K562 (cell line): ENCODE measurements around the gene CATSPER4. TPM values are rescaled to one million over a fixed set of nuclear protein-coding genes. Genes with fewer than 3 reads are reported as not detected.

Experiments
- BACH1 ChIP-seq: fragments of 200-800 bp; sonication (Bioruptor generic); IDR thresholded peaks from 2 replicates; pipeline ENCODE4 v1.6.1; 2016; ENCODE audit warnings: missing genetic modification characterization, missing compliant biosample characterization
- BCOR ChIP-seq: fragments of 450-650 bp; IDR thresholded peaks from 2 replicates; pipeline ENCODE4 v1.6.1; 2016
- CEBPG ChIP-seq, 3 experiments: fragments of 200-800 bp in 1 of 3; sonication (Bioruptor generic) in 1 of 3; sonication (generic) in 1 of 3; formaldehyde crosslinking in 1 of 3; IDR thresholded peaks in 2 of 3; conservative IDR thresholded peaks in 1 of 3; 2 replicates each; pipeline versions ENCODE4 v1.6.1 to v1.8.0; 2016 to 2022; ENCODE audit warnings: missing compliant biosample characterization in 2 of 3, missing genetic modification characterization in 2 of 3, mild to moderate bottlenecking in 1 of 3, missing genetic modification reagents in 1 of 3
- GABPA ChIP-seq: fragments of 200-800 bp; sonication (Bioruptor generic); conservative IDR thresholded peaks from 2 replicates; pipeline ENCODE4 v1.6.1; 2016; ENCODE audit warnings: low read depth, missing genetic modification characterization, missing compliant biosample characterization
- GTF2A2 ChIP-seq: IDR thresholded peaks from 2 replicates; pipeline ENCODE4 v1.6.1; 2016; ENCODE audit warnings: mild to moderate bottlenecking, missing genetic modification characterization, missing compliant biosample characterization
- HEY1 ChIP-seq: fragments of 250-450 bp; sonication (Bioruptor Pico); IDR thresholded peaks from 2 replicates; pipeline ENCODE4 v1.5.0; 2020; ENCODE audit warnings: mild to moderate bottlenecking, moderate library complexity, borderline replicate concordance
- KHSRP ChIP-seq: fragments of 450-650 bp; IDR thresholded peaks from 2 replicates; pipeline ENCODE4 v1.6.1; 2017
- OTX1 ChIP-seq: fragments of 450-650 bp; formaldehyde crosslinking; IDR thresholded peaks from 2 replicates; pipeline ENCODE4 v1.4.0; 2022; ENCODE audit warnings: mild to moderate bottlenecking
- PCBP1 ChIP-seq: fragments of 200-400 bp; formaldehyde crosslinking; IDR thresholded peaks from 2 replicates; pipeline ENCODE4 v1.6.1; 2018; ENCODE audit warnings: mild to moderate bottlenecking, low read depth, low read length; ENCODE audit not compliant: poor library complexity, severe bottlenecking
- RBM22 ChIP-seq: fragments of 200-400 bp; formaldehyde crosslinking; IDR thresholded peaks from 2 replicates; pipeline ENCODE4 v1.6.1; 2018; ENCODE audit warnings: low read length, low read depth; ENCODE audit not compliant: poor library complexity, severe bottlenecking
- SMARCE1 ChIP-seq: fragments of 450-650 bp; IDR thresholded peaks from 2 replicates; pipeline ENCODE4 v1.7.1; 2016; ENCODE audit warnings: mild to moderate bottlenecking
- SRSF7 ChIP-seq: fragments of 200-400 bp; formaldehyde crosslinking; optimal IDR thresholded peaks from 2 replicates; pipeline ENCODE3; 2017; ENCODE audit warnings: mild to moderate bottlenecking, low read depth, low read length
- THRAP3 ChIP-seq: fragments of 450-650 bp; IDR thresholded peaks from 2 replicates; pipeline ENCODE4 v1.6.1; 2016; ENCODE audit warnings: mild to moderate bottlenecking, inconsistent platforms, borderline replicate concordance
- ZEB2 ChIP-seq: fragments of 450-650 bp; IDR thresholded peaks from 2 replicates; pipeline ENCODE4 v1.6.1; 2016
- ZKSCAN1 ChIP-seq: fragments of 150-350 bp; IDR thresholded peaks from 2 replicates; pipeline ENCODE4 v1.6.1; 2016; ENCODE audit warnings: low read depth, low read length
- ZNF766 ChIP-seq: fragments of 200-800 bp; sonication (Bioruptor generic); conservative IDR thresholded peaks from 2 replicates; pipeline ENCODE4 v1.6.1; 2016; ENCODE audit warnings: missing genetic modification characterization, missing compliant biosample characterization
- ZNF785 ChIP-seq: fragments of 250-450 bp; sonication (Bioruptor Pico); IDR thresholded peaks from 2 replicates; pipeline ENCODE4 v1.4.0; 2020; ENCODE audit warnings: mild to moderate bottlenecking
- polyA plus RNA-seq, 8 experiments: library from polyadenylated mRNA; depleted of rRNA in 4 of 8; stranded (reverse) in 5 of 8; unstranded in 3 of 8; fragments of >200 nt; fragmentation: Nextera tagmentation in 2 of 8; fragmentation: Illumina TruSeq in 1 of 8; extraction: Ambion mirVana in 2 of 8; extraction: Trizol in 1 of 8; gene quantifications; 2 replicates each; pipeline versions ENCODE4 v1.2.1 to v1.2.3, GENCODE V29; 2011 to 2014; ENCODE audit warnings: inconsistent platforms in 1 of 8, missing spikeins in 1 of 8
- total RNA-seq, 7 experiments: library from RNA; depleted of rRNA in 6 of 7; stranded (reverse); fragments of >200 nt in 6 of 7; fragmentation: Illumina TruSeq in 2 of 7; extraction: Trizol in 2 of 7; gene quantifications; 2 replicates each; pipeline versions ENCODE4 v1.2.1 to v1.2.3, GENCODE V29; 2011 to 2021; ENCODE audit warnings: low replicate concordance in 1 of 7
- TF ChIP-seq, protein P1 (sequence below): fragments of 250-450 bp; sonication (Bioruptor Pico); IDR thresholded peaks from 2 replicates; pipeline ENCODE4 v1.8.0; 2021; ENCODE audit warnings: moderate library complexity, mild to moderate bottlenecking, inconsistent platforms
- TF ChIP-seq, protein P2 (sequence below): IDR thresholded peaks from 3 replicates; pipeline ENCODE4 v1.6.1; 2011; ENCODE audit warnings: borderline replicate concordance, mild to moderate bottlenecking, moderate library complexity; ENCODE audit not compliant: insufficient read length; ENCODE audit errors: extremely low read depth
- TF ChIP-seq, protein P3 (sequence below): fragments of 450-650 bp; IDR thresholded peaks from 2 replicates; pipeline ENCODE4 v1.6.1; 2018; ENCODE audit not compliant: partially characterized antibody

CATSPER4 gene
- total and polyA plus RNA-seq, 9 of the 15 experiments (the other 6 are each of a cell fraction or from before 2014, with no cell fraction given): 0.04 to 0.13 TPM; not detected in 7

DNA sequence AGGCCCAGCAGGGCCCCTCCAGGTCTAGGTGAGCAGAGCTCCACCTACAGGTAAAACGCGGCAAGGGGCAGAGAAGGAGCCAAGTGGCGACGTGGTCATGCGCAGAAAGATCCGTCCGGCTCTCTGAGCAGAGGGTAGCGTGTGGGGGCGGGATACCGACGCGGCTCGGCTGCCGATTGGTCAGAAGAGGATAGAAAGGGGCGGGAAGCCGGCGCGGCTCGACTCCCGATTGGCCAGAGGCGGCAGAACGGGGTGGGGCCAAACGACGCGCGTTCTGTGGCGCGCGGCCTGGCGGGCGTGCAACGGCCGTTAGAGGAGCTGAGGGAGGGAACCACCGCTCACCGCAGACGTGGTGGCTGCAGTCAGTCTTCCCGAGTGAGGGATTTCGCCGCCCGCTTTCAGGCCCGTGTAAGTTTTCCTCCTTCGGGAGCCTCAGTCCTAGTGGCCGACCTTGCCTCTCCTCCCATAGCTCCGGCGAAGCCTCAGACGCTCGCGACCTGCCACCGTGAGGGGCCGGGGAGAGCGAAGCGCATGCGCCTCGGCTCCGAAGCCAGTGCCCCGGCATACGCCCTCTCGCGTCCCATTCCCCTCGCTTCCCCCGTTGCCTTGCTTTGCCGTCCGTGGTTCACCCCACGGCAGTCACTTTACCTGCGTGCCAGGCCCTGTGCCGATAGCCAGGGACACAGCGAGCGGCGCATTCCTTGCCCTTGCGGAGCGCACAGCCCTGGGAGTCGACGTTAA is 43.7 kb downstream of the CATSPER4 start, which contains the start of gene CEP85 (continued):
- TF ChIP-seq, protein P1, sequence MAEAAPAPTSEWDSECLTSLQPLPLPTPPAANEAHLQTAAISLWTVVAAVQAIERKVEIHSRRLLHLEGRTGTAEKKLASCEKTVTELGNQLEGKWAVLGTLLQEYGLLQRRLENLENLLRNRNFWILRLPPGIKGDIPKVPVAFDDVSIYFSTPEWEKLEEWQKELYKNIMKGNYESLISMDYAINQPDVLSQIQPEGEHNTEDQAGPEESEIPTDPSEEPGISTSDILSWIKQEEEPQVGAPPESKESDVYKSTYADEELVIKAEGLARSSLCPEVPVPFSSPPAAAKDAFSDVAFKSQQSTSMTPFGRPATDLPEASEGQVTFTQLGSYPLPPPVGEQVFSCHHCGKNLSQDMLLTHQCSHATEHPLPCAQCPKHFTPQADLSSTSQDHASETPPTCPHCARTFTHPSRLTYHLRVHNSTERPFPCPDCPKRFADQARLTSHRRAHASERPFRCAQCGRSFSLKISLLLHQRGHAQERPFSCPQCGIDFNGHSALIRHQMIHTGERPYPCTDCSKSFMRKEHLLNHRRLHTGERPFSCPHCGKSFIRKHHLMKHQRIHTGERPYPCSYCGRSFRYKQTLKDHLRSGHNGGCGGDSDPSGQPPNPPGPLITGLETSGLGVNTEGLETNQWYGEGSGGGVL (CRISPR knock-in tag): no peak
- TF ChIP-seq PCBP1 (peak; percentile 58), ZNF785 (CRISPR knock-in tag) (no peak), OTX1 (CRISPR knock-in tag) (peak; percentile 89), BCOR (peak; percentile 74), CEBPG (CRISPR knock-in tag; IDR thresholded peaks at IDR 0.05) (0 out of 2 replicates have a peak, but pooled peaks have one; percentile 21), CEBPG (tag; conservative IDR thresholded peaks at IDR 0.05 in 1 of 2, IDR thresholded peaks at IDR 0.05 in 1 of 2) (no peak), HEY1 (CRISPR knock-in tag) (no peak), KHSRP (no peak), THRAP3 (no peak), GABPA (tag) (no peak), RBM22 (no peak), SRSF7 (no peak), BACH1 (tag) (no peak), ZEB2 (no peak; the same call in 1 of the 2 replicates), SMARCE1 (peak; percentile 58; the same call in 1 of the 2 replicates), GTF2A2 (tag) (no peak), ZNF766 (CRISPR knock-in tag) (no peak), ZKSCAN1 (peak; percentile 64; the same call in 1 of the 2 replicates)
- TF ChIP-seq, protein P2, sequence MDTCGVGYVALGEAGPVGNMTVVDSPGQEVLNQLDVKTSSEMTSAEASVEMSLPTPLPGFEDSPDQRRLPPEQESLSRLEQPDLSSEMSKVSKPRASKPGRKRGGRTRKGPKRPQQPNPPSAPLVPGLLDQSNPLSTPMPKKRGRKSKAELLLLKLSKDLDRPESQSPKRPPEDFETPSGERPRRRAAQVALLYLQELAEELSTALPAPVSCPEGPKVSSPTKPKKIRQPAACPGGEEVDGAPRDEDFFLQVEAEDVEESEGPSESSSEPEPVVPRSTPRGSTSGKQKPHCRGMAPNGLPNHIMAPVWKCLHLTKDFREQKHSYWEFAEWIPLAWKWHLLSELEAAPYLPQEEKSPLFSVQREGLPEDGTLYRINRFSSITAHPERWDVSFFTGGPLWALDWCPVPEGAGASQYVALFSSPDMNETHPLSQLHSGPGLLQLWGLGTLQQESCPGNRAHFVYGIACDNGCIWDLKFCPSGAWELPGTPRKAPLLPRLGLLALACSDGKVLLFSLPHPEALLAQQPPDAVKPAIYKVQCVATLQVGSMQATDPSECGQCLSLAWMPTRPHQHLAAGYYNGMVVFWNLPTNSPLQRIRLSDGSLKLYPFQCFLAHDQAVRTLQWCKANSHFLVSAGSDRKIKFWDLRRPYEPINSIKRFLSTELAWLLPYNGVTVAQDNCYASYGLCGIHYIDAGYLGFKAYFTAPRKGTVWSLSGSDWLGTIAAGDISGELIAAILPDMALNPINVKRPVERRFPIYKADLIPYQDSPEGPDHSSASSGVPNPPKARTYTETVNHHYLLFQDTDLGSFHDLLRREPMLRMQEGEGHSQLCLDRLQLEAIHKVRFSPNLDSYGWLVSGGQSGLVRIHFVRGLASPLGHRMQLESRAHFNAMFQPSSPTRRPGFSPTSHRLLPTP: no peak
- TF ChIP-seq, protein P3, sequence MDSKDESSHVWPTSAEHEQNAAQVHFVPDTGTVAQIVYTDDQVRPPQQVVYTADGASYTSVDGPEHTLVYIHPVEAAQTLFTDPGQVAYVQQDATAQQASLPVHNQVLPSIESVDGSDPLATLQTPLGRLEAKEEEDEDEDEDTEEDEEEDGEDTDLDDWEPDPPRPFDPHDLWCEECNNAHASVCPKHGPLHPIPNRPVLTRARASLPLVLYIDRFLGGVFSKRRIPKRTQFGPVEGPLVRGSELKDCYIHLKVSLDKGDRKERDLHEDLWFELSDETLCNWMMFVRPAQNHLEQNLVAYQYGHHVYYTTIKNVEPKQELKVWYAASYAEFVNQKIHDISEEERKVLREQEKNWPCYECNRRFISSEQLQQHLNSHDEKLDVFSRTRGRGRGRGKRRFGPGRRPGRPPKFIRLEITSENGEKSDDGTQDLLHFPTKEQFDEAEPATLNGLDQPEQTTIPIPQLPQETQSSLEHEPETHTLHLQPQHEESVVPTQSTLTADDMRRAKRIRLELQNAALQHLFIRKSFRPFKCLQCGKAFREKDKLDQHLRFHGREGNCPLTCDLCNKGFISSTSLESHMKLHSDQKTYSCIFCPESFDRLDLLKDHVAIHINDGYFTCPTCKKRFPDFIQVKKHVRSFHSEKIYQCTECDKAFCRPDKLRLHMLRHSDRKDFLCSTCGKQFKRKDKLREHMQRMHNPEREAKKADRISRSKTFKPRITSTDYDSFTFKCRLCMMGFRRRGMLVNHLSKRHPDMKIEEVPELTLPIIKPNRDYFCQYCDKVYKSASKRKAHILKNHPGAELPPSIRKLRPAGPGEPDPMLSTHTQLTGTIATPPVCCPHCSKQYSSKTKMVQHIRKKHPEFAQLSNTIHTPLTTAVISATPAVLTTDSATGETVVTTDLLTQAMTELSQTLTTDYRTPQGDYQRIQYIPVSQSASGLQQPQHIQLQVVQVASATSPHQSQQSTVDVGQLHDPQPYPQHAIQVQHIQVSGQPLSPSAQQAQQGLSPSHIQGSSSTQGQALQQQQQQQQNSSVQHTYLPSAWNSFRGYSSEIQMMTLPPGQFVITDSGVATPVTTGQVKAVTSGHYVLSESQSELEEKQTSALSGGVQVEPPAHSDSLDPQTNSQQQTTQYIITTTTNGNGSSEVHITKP: peak; percentile 36
